Motor neuron (in vitro differentiated cells): ENCODE measurements around the gene PCSK2. TPM values are rescaled to one million over a fixed set of nuclear protein-coding genes. Genes with fewer than 3 reads are reported as not detected.

ENCODE experiments used
- ATAC-seq, 8 experiments: fragments of 200-7000 bp; cut with Tn5 transposase; replicated peaks in 6 of 8; 2 replicates each; pipeline ENCODE4 v1.8.0; 2021; ENCODE audit warnings: mild to moderate bottlenecking in 8 of 8, moderate library complexity in 8 of 8
- H3K27ac ChIP-seq, 2 donors: fragments of 250-450 bp; sonication (Bioruptor Pico); 2 replicates each; pipeline ENCODE4 v1.9.0; 2021; ENCODE audit warnings: antibody characterized with exemption in 2 of 2, mild to moderate bottlenecking in 2 of 2, moderate library complexity in 1 of 2
- H3K4me1 ChIP-seq, 2 donors: fragments of 250-450 bp; sonication (Bioruptor Pico); replicated peaks in 1 of 2; 2 replicates each; pipeline ENCODE4 v1.6.1; 2021; ENCODE audit warnings: antibody characterized with exemption in 2 of 2, mild to moderate bottlenecking in 2 of 2, moderate library complexity in 1 of 2
- H3K4me3 ChIP-seq, 5 donors: fragments of 250-450 bp; sonication (Bioruptor Pico); 2 replicates each; pipeline ENCODE4 v1.9.0; 2021; ENCODE audit warnings: antibody characterized with exemption in 5 of 5, mild to moderate bottlenecking in 5 of 5, moderate library complexity in 4 of 5
- WGBS, 10 experiments: fragments of 450-650 bp; shearing (Covaris generic); methylation state at CpG; one replicate each; pipeline ENCODE4 v1.0.0; 2022; 5-methylcytosine and 5-hydroxymethylcytosine counted together
- in situ Hi-C, 9 experiments: fragments of 400-800 bp; cut with MboI; loops; one replicate each; pipeline ENCODE4 v1.15.0; 2021; ENCODE audit warnings: low sequenced_read_pairs in 9 of 9, low pct_unique_long_range_greater_than_20kb in 2 of 9; ENCODE audit not compliant: unreplicated experiment in 9 of 9
- total RNA-seq, 8 experiments: library from RNA; unstranded; fragments of 300-600 nt; gene quantifications; 2 replicates each; pipeline versions ENCODE4 v1.2.3 to v1.2.4, GENCODE V29; 2022

PCSK2 gene
- total RNA-seq, 8 experiments from 2014 or later, result 0.21 to 27.0 (median 7.1) TPM; not detected in 1

DNA sequence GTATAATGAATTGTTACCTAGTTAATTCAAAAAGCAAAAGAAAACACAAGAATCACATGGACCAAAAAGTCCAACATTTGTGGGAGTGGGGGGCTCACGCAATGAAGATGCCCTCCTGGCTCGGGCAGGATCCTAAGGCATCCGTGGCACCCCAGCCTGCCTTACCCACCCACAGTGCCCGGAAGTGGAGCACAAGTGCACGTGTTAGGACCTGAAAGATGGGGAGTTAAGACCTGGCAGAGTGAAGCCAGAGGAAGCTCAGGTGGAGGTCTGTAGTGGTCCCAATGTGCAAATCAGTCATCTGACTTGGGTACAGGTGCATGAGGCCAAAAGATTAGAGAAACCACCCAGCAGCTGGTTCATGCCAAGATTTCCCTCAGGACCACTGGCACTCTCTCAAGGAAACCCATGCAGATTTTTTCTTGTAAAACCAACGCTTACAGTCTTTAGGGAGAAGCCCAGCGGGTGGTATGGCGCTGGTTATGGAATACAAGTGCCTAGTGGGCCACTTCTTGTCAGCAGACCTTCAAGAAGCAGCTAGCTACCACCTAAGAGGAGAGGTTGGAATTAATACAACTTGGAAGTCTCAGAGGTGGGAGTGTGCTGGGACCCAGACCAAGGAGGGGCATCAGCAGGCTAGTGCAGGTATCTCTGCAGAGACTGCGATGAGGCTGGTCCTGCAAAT, 262.2 kb downstream of the PCSK2 start:
- H3K27ac ChIP-seq, result no peak overlapping the region
- H3K4me3 ChIP-seq, result no peak overlapping the region
- H3K4me1 ChIP-seq, result no peaks in the 10 kb centered on the region
- WGBS, 10 experiments, result 0 to 100% (median 79%) methylated on average over 1 to 8 of the region's 9 CpGs; no CpG with 5 or more reads in 4 of the 10 experiments
- in situ Hi-C loops, result no loop called here
- no peak for ATAC-seq

DNA sequence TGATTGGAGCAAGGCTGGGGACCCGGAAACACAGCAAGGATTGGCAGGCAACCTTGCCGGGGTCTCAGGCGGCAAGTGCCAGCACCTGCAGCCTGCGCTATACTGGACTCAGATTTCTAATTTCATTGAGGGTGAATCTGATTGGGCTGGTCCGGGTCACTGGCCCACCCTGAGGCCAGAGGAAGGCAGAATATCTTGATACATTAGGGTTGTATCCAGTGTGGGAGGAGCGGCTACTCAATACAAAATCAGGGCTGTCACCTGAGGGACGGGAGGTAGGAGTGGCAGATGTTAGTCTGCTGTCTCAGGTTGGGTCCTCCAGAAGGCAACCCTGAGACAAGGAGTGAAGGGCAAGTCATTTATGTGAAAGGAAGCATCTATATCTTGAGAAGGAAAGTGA, 263.7 kb downstream of the PCSK2 start:
- in situ Hi-C loops, result no loop called here
- Histone ChIP-seq H3K4me3 (no peak overlapping the region), H3K27ac (no peak overlapping the region), H3K4me1 (no peaks in the 10 kb centered on the region)
- WGBS, 10 experiments, result 29 to 100% (median 82%) methylated on average over 1 to 7 of the region's 7 CpGs; no CpG with 5 or more reads in 2 of the 10 experiments
- no peak for ATAC-seq

DNA sequence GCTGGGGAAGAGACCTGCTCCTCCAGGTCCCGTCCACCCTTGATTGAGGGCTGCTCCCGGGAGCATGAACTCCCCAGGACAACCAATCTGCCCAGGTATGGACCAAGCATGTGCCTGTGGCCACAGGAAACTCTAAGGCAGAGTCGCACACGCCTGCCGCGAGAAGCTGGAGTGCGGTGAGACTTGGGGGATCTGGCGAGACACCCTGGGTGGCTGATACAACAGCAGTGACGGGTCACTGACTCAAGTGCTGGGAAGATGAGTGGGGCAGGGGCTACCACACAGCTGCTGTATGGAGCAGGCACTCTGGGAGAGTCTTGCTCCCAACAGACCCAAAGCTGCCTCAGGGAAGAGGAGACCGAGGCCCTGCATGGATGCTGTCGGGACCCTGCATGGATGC, 264.2 kb downstream of the PCSK2 start:
- H3K4me3 ChIP-seq, result no peak overlapping the region
- H3K4me1 ChIP-seq, result no peaks in the 10 kb centered on the region
- in situ Hi-C loops, result no loop called here
- 30 to 100% (median 80%) methylated on average over 1 to 3 of the region's 11 CpGs; no CpG with 5 or more reads in 6 of the 10 experiments for WGBS, 10 experiments
- H3K27ac ChIP-seq, result no peak overlapping the region
- no peak for ATAC-seq

DNA sequence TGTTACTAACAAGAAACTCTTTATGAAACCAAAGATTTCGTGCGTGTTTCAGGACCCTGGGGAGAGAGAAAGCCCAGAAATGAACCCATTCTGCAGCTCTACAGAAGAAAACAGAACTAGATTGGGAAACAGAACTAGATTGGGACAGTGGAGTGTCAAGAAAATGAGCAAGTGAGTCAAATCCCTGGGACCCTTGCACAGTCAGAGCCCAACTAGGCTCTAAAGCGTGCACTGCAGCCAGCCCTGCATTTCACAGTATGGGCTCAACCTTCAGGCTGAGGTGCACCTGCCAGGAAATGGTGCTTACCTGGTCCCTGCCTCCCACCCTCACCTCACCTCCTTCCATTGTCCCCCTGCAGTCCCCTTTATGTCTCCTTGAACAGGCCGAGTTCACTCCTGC, 264.6 kb downstream of the PCSK2 start:
- Histone ChIP-seq H3K27ac (no peak overlapping the region), H3K4me1 (no peaks in the 10 kb centered on the region), H3K4me3 (no peak overlapping the region)
- 0 to 84% (median 80%) methylated on average over 1 to 4 of the region's 4 CpGs; no CpG with 5 or more reads in 6 of the 10 experiments for WGBS, 10 experiments
- no peak for ATAC-seq
- in situ Hi-C loops, result no loop called here

DNA sequence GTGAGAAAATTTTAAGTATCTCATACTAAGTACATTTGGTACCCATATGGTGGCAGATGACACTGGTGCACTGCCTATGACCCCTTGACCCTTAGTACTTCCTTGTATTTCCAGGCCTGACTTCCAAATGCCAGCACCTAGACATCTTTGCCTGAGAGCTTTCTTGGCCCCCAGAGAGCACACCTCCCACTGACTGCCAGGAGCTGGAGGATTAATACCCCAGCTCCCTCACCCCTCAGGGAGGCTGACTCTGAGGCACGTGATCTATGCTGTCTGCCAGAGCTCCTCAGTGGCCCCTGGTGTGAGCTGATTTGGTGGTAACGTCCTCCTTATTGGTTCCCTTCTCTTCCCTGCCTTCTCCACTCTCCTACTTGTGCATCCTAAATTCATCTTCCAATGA, 266.3 kb downstream of the PCSK2 start:
- in situ Hi-C loops, result no loop called here
- Histone ChIP-seq H3K4me1 (no peaks in the 10 kb centered on the region), H3K4me3 (no peak overlapping the region), H3K27ac (no peak overlapping the region)
- no peak for ATAC-seq
- 0 to 60% (median 10%) methylated on average over 1 to 2 of the region's 2 CpGs; no CpG with 5 or more reads in 4 of the 10 experiments for WGBS, 10 experiments

GRCh38 chr20:17494201-17494600, 267.4 kb downstream of the PCSK2 start:
- no peak for ATAC-seq
- no peak overlapping the region for H3K27ac ChIP-seq
- H3K4me3 ChIP-seq, result no peak overlapping the region
- 78 to 100% (median 89%) methylated on average over 1 to 5 of the region's 7 CpGs; no CpG with 5 or more reads in 4 of the 10 experiments for WGBS, 10 experiments
- in situ Hi-C loops, result no loop called here
- no peaks in the 10 kb centered on the region for H3K4me1 ChIP-seq

- ATAC-seq, result no peak
- in situ Hi-C loops, result no loop called here
- no peaks in the 10 kb centered on the region for H3K4me1 ChIP-seq
- WGBS, 10 experiments, result 31 to 92% (median 77%) methylated on average over 2 to 6 of the region's 9 CpGs; no CpG with 5 or more reads in 5 of the 10 experiments
- no peak overlapping the region for H3K27ac ChIP-seq
- H3K4me3 ChIP-seq, result no peak overlapping the region
Measured at GRCh38 chr20:17495826-17496225, 269.0 kb downstream of the PCSK2 start.

DNA sequence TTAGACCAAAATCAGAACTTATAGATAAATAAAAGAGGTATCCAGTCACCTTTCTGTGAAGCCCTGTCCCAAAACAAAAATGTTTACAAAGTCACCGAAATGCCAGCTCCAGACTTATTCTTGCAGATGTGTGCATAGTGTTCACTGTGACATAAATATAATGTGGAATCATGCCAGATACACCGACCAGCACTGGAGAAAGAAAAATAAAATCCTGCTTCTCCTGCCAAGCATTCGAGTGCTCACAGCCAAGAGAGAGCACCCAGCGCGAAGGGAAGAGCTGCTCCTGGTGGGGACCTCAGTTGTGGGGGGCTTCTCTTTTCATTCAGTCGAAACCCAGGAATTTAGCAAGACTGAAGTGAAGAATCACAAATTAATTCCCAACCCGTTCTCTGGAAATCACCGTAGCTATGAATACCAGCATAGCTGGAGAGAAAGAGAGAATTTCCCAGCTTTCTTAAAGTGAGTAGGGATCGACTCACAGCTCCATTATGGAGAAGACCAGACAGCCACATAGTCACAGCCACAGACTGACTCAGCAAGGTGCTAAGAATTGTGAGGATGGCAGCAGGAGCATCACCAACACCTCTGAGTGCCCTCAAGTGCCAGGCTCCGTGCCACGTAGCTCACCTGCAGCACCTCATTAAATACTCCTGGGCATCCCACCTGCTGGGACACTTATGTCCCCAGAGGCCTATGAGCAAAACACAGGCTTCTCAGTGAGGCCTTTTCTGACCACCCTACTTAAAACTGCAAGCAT, 271.2 kb downstream of the PCSK2 start:
- 34 to 100% (median 87%) methylated on average over 1 to 10 of the region's 11 CpGs; no CpG with 5 or more reads in 3 of the 10 experiments for WGBS, 10 experiments
- in situ Hi-C loops, result no loop called here
- peak in 1 of 8 experiments; percentile 24 for ATAC-seq
- Histone ChIP-seq H3K4me3 (no peak overlapping the region), H3K27ac (no peak overlapping the region), H3K4me1 (no peaks in the 10 kb centered on the region)

DNA sequence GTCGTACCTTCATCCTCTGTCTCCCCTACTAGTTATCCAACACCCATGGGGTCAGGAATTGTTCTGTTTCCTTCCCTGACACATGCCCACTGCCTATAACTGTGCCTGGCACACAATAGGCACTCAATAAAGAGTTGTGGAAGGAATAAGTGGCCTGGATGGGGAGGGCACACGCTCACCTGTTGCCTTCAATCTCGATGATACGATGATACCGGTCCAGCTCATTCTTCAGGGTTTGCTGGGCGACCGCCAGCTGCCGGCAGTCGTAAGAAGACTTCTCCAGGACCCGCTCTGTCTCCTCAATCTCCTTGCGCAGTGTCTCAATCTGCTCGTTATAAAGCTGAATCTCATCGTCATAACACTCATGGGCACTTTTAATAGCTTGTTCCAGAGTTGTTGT, 271.8 kb downstream of the PCSK2 start:
- Histone ChIP-seq H3K4me1 (no peaks in the 10 kb centered on the region), H3K4me3 (no peak overlapping the region), H3K27ac (no peak overlapping the region)
- 71 to 100% (median 90%) methylated on average over 1 to 10 of the region's 13 CpGs; no CpG with 5 or more reads in 3 of the 10 experiments for WGBS, 10 experiments
- in situ Hi-C loops, result no loop called here
- ATAC-seq, result no peak

DNA sequence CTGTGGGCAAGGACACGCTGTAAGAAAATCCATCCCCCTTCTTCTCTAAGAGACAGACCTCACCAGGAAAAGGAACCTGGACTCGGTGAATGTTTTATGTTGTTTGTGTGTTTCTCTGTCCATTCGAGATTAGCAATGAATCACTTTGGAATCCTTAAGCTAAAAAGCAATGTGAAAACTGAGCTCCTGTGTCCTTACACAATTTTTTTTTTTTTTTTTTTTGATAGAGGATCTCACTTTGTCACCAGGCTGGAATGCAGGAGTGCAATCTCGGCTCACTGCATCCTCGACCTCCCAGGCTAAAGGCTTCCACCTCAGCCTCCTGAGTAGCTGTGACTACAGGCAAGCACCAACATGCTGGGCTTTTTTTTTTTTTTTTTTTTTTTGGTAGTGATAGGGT, 272.2 kb downstream of the PCSK2 start:
- H3K27ac ChIP-seq, result no peak overlapping the region
- ATAC-seq, result no peak
- WGBS, 10 experiments, result 17 to 97% (median 63%) methylated on average over 1 to 5 of the region's 5 CpGs; no CpG with 5 or more reads in 1 of the 10 experiments

GRCh38 chr20:17500271-17500670, 273.4 kb downstream of the PCSK2 start:
- 52 to 89% (median 79%) methylated on average over 2 to 10 of the region's 10 CpGs; no CpG with 5 or more reads in 1 of the 10 experiments for WGBS, 10 experiments
- no peak for ATAC-seq
- in situ Hi-C loops, result loop anchor here in 3 of 9 experiments (25.0 kb wide), 2 partner anchors 412 to 437 kb away; no protein-coding TSS in a partner anchor
- Histone ChIP-seq H3K27ac (no peak overlapping the region), H3K4me3 (no peak overlapping the region), H3K4me1 (peaks cover 0 to 1% of the 10 kb centered on the region in 2 donors)

More for the DNA sequence above, 272.2 kb downstream of the PCSK2 start:
- in situ Hi-C loops, result no loop called here
- H3K4me3 ChIP-seq, result no peak overlapping the region
- H3K4me1 ChIP-seq, result no peaks in the 10 kb centered on the region

DNA sequence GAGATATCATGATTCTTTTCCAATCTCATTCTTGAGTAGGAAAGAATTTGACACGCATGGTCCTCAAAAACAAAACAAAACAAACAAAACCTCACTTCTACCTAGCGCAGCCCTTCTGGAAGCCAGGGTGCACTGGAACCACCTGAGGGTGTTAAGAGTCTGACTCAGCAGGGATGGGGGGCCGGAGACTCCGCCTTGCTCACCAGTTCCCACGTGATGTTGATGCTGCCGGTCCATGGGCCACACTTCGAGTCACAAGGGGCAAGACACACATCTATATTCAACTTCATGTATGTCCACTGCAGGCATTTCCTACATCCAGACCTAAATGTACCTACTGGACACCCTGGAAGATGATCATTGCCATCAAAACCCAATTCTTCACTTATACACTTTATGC, 274.0 kb downstream of the PCSK2 start:
- in situ Hi-C loops, result loop anchor here in 3 of 9 experiments (25.0 kb wide), 2 partner anchors 411 to 436 kb away; no protein-coding TSS in a partner anchor
- no peak for ATAC-seq
- Histone ChIP-seq H3K27ac (no peak overlapping the region), H3K4me3 (no peak overlapping the region), H3K4me1 (peaks cover 0 to 5% of the 10 kb centered on the region in 2 donors)
- WGBS, 10 experiments, result 80 to 100% (median 83%) methylated on average over 2 to 6 of the region's 7 CpGs; no CpG with 5 or more reads in 3 of the 10 experiments

DNA sequence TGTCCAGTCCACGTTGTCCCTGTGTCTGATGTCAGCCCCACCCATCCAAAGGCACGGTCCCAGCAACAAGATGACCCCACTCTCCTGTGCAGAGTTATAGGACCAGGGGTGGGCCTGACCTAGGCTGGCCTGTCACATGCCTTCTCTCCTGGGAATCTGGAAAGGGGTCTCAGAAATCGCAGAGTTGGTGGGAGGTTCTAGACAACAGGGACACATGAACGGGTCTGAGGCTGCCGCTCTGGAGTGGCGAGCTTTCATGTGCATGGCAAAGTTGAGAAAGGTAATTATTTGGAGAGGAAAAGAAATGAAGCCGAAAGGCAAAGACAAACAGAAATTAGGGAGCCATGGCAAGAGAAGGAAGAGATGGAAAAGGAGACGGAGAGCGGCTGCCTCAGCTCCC, 274.9 kb downstream of the PCSK2 start:
- WGBS, 10 experiments, result 29 to 100% (median 80%) methylated on average over 1 to 8 of the region's 9 CpGs; no CpG with 5 or more reads in 2 of the 10 experiments
- H3K4me3 ChIP-seq, result no peak overlapping the region
- H3K4me1 ChIP-seq, result peaks cover 0 to 5% of the 10 kb centered on the region in 2 donors
- ATAC-seq, result no peak
- no peak overlapping the region for H3K27ac ChIP-seq
- in situ Hi-C loops, result loop anchor here in 3 of 9 experiments (25.0 kb wide), 2 partner anchors 411 to 436 kb away; no protein-coding TSS in a partner anchor
